Adrenal gland (tissue), 12 donors: ENCODE results near the gene EI24. TPM values are rescaled to one million over a fixed set of nuclear protein-coding genes. Genes with fewer than 3 reads are reported as not detected.
A peak's percentile ranks its signal among the peaks of the same experiment; 100 is the strongest.

Experiments used
- DNase-seq, 7 donors: peaks; one replicate each; pipeline ENCODE4 v3.0.0-alpha.2; 2019 to 2020
- H3K27ac ChIP-seq, 5 donors: fragments of 200-600 bp; sonication (generic) in 4 of 5; 1 replicate in 3 of 5; 2 replicates in 2 of 5; pipeline versions ENCODE4 v1.5.1 to v1.8.0; 2016 to 2020; ENCODE audit warnings: mild to moderate bottlenecking in 1 of 5
- H3K27me3 ChIP-seq: fragments of 200-600 bp; 2 replicates; pipeline ENCODE4 v1.8.0; 2021
- H3K36me3 ChIP-seq, 2 donors: fragments of 200-600 bp; replicated peaks in 1 of 2; 1 replicate in 1 of 2; 2 replicates in 1 of 2; pipeline versions ENCODE4 v1.5.1 to v1.8.0; 2018 to 2022
- H3K4me1 ChIP-seq, 2 donors: fragments of 200-600 bp; replicated peaks in 1 of 2; 1 replicate in 1 of 2; 2 replicates in 1 of 2; pipeline versions ENCODE4 v1.5.1 to v1.8.0; 2018 to 2021
- H3K4me3 ChIP-seq, 4 donors: fragments of 200-600 bp; sonication (generic) in 3 of 4; one replicate each; pipeline ENCODE4 v1.5.1; 2016 to 2018
- H3K9me3 ChIP-seq, 3 donors: fragments of 200-600 bp; sonication (generic) in 1 of 3; replicated peaks in 1 of 3; 1 replicate in 2 of 3; 2 replicates in 1 of 3; pipeline versions ENCODE4 v1.5.1 to v1.8.0; 2016 to 2021
- POLR2A ChIP-seq, 2 donors: fragments of 450-650 bp; IDR thresholded peaks; one replicate each; pipeline ENCODE4 v1.6.1; 2017; ENCODE audit warnings: antibody characterized with exemption in 2 of 2, mild to moderate bottlenecking in 2 of 2, moderate library complexity in 1 of 2
- WGBS, 4 donors: extraction: QIAGEN DNeasy Blood & Tissue Kit in 2 of 4; methylation state at CpG; one replicate each; pipeline versions ENCODE4 v1.1.5 to v1.1.7; 2013 to 2017; 5-methylcytosine and 5-hydroxymethylcytosine counted together
- intact Hi-C, 2 donors: fragments of 100-400 bp; cut with DNase I; formaldehyde crosslinking; loops; one replicate each; pipeline versions ENCODE4 v1.14.1 to v1.15.0; 2022 to 2023
- polyA plus RNA-seq, 3 donors: library from polyadenylated mRNA; stranded (reverse); fragments of 200-250 nt in 2 of 3; fragments of 350-450 nt in 1 of 3; fragmentation: Illumina TruSeq in 1 of 3; extraction: RNeasy Lipid Tissue Mini Kit (QIAGEN cat#74804) in 1 of 3; gene quantifications; one replicate each; pipeline ENCODE4 v1.2.3, GENCODE V29; 2013 to 2014
- total RNA-seq, 9 donors: library from RNA; depleted of rRNA in 4 of 9; stranded (reverse); fragments of >200 nt in 4 of 9; fragments of 120-200 nt in 1 of 9; fragmentation: NEBNext Ultra II Directional in 1 of 9; extraction: Animal tissue kit (Norgen Biotek cat#: 25700) in 1 of 9; gene quantifications; one replicate each; pipeline versions ENCODE4 v1.1.0 to v1.2.4, GENCODE V29; 2013 to 2023
- TF ChIP-seq, protein P1 (sequence below), 6 experiments: fragments of 450-650 bp in 4 of 6; fragments of 200-600 bp in 2 of 6; sonication (generic) in 1 of 6; IDR thresholded peaks; 1 replicate in 5 of 6; 2 replicates in 1 of 6; pipeline versions ENCODE4 v1.5.1 to v1.8.0; 2016 to 2021; ENCODE audit warnings: antibody characterized with exemption in 6 of 6, mild to moderate bottlenecking in 2 of 6, moderate library complexity in 1 of 6
- donor health status: healthy with polysubstance abuse.
- donor health status: Bipolar disorder and iron deficiency.
- donor health status: DM: yes; HTN: yes; CAD: no.
- donor health status: DM: no; HTN: no; CAD: no.
- donor health status: DM: no; HTN: no; CAD: no.
- donor health status: DM: yes; HTN: yes; CAD: no.

EI24 gene
- total and polyA plus RNA-seq, 12 donors = 19.0 to 65.6 (median 46.7) TPM

DNA sequence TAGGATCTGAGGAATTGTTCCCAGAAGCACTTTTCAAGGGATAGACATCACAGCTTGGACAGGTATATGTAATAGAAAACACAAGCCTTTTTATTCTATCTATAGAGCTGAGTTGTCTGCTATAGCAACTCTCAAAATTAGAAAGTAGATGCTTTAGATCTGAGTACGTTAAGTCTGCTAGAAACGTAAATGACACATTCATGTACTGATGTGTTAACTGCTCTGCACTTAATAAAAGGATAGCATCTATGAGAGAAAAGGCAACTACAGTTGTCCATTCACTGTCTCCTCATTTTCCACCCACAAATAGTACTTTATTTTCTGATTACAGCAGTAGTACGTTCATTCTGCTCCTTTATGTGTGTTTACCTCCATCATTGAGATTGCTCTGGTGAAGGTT is 17.3 kb downstream of the EI24 start:
- H3K27ac ChIP-seq = no peak overlapping the region
- intact Hi-C loops = no loop called here
- H3K27me3 ChIP-seq = no peaks in the 10 kb centered on the region
- H3K4me1 ChIP-seq = peaks cover 0 to 6% of the 10 kb centered on the region in 2 donors
- DNase-seq = no peak
- H3K9me3 ChIP-seq = no peaks in the 10 kb centered on the region
- H3K4me3 ChIP-seq = no peak overlapping the region
- no peak for TF ChIP-seq POLR2A (IDR thresholded peaks at IDR 0.05)
- TF ChIP-seq, protein P1, sequence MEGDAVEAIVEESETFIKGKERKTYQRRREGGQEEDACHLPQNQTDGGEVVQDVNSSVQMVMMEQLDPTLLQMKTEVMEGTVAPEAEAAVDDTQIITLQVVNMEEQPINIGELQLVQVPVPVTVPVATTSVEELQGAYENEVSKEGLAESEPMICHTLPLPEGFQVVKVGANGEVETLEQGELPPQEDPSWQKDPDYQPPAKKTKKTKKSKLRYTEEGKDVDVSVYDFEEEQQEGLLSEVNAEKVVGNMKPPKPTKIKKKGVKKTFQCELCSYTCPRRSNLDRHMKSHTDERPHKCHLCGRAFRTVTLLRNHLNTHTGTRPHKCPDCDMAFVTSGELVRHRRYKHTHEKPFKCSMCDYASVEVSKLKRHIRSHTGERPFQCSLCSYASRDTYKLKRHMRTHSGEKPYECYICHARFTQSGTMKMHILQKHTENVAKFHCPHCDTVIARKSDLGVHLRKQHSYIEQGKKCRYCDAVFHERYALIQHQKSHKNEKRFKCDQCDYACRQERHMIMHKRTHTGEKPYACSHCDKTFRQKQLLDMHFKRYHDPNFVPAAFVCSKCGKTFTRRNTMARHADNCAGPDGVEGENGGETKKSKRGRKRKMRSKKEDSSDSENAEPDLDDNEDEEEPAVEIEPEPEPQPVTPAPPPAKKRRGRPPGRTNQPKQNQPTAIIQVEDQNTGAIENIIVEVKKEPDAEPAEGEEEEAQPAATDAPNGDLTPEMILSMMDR (IDR thresholded peaks at IDR 0.05) = no peak
- H3K36me3 ChIP-seq = peaks cover 0 to 26% of the 10 kb centered on the region in 2 donors
- 82 to 90% (median 86%) methylated on average over 3 of the region's 3 CpGs for WGBS, 4 donors

DNA sequence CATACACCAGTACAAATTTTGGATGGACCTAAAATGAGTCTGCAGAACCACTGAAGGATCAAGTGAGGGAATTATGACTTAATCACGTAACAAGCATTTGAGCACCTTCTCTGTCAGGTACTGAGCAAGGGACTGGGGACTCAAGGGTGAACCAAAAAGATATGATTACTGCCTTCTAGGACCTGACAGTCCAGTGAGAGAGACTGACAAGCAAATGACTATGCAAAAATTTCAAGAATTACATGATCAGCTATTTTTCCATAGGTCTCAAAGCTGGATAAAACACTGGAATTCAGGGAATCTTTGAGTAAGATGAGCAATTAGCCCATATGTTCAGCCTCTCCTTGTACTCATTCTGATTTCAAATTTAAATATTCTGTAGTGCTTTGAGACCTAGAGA is 18.2 kb downstream of the EI24 start:
- no peak overlapping the region for H3K4me3 ChIP-seq
- TF ChIP-seq, protein P1 (IDR thresholded peaks at IDR 0.05) = no peak
- no peak for TF ChIP-seq POLR2A (IDR thresholded peaks at IDR 0.05)
- DNase-seq = no peak
- 81 to 97% (median 87%) methylated on average over 1 of the region's 1 CpG for WGBS, 4 donors
- H3K36me3 ChIP-seq = peaks cover 0 to 19% of the 10 kb centered on the region in 2 donors
- no peak overlapping the region for H3K27ac ChIP-seq
- no peaks in the 10 kb centered on the region for H3K27me3 ChIP-seq
- H3K9me3 ChIP-seq = no peaks in the 10 kb centered on the region
- peaks cover 0 to 6% of the 10 kb centered on the region in 2 donors for H3K4me1 ChIP-seq
- intact Hi-C loops = no loop called here

DNA sequence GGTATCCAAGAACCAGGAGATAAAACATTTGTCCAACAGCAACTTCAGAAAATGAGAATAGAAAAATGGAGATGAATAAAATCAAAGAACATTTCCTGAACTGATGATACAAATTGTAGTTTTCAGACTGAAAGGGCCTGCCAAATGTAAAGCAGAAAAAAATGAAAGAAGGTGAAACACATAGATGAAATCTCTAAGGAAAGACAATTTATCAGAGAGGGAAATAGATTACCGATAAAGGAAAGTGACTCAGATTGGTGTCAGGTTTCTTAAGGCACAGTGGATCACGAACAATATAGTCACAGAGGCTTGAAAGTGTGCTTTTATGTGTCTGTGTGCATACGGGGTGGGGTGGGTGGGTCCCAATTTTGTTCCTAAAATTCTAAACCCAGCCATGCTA is 19.2 kb downstream of the EI24 start:
- no peak for DNase-seq
- Histone ChIP-seq H3K4me3 (no peak overlapping the region), H3K36me3 (peaks cover 0 to 9% of the 10 kb centered on the region in 2 donors), H3K27ac (no peak overlapping the region), H3K9me3 (no peaks in the 10 kb centered on the region), H3K27me3 (no peaks in the 10 kb centered on the region), H3K4me1 (peaks cover 4 to 9% of the 10 kb centered on the region in 2 donors)
- 27 to 46% (median 43%) methylated on average over 3 of the region's 3 CpGs for WGBS, 4 donors
- intact Hi-C loops = no loop called here
- TF ChIP-seq, protein P1 (IDR thresholded peaks at IDR 0.05) = no peak
- no peak for TF ChIP-seq POLR2A (IDR thresholded peaks at IDR 0.05)

DNA sequence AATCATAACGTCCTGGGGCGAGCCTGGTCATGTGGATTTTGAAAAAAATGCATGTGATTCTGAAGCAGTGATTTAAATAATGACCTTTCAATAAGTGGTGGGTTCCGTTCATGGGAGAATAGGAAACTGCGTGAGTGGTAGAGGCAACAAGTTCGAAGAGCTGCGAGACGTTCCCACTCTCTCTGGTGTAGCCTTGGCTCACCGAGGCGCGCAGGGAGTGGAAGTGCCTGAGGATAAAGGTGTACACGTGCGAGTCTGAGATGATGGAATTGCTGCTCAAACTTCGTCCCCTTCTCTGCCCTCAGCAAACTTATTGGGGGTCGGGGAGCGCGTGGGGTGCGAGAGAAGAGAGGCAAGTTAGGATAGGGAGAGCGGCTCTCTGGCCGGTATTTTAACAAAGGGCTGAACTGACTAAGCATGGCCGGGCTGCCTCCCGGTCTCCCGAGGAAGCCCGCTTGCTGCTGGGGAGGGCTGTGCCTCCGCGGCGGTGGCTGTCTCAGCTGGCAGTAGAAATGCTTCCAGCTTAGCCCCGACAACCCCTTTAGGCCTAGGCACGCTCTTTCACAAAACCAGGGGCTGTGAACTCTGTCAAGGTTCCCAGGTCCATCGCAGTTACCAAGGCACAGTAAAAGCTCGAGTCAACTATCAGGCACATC is 22.5 kb downstream of the EI24 start:
- Histone ChIP-seq H3K36me3 (no peaks in the 10 kb centered on the region), H3K4me3 (peak overlapping the region; percentile 42 to 84 (median 60)), H3K27me3 (no peaks in the 10 kb centered on the region), H3K9me3 (no peaks in the 10 kb centered on the region), H3K27ac (peak overlapping the region; percentile 95 to 99 (median 95)), H3K4me1 (peaks cover 8 to 32% of the 10 kb centered on the region in 2 donors)
- TF ChIP-seq POLR2A (IDR thresholded peaks at IDR 0.05) = no peak
- TF ChIP-seq, protein P1 (IDR thresholded peaks at IDR 0.05) = peak in 1 of 6 experiments; percentile 2
- WGBS, 4 donors = 0 to 1% (median 1%) methylated on average over 22 to 30 of the region's 30 CpGs
- intact Hi-C loops = no loop called here
- peak; percentile 37 to 67 (median 44) for DNase-seq
